ENCODE results near the gene HPSE2.

- TF ChIP-seq, protein P1, sequence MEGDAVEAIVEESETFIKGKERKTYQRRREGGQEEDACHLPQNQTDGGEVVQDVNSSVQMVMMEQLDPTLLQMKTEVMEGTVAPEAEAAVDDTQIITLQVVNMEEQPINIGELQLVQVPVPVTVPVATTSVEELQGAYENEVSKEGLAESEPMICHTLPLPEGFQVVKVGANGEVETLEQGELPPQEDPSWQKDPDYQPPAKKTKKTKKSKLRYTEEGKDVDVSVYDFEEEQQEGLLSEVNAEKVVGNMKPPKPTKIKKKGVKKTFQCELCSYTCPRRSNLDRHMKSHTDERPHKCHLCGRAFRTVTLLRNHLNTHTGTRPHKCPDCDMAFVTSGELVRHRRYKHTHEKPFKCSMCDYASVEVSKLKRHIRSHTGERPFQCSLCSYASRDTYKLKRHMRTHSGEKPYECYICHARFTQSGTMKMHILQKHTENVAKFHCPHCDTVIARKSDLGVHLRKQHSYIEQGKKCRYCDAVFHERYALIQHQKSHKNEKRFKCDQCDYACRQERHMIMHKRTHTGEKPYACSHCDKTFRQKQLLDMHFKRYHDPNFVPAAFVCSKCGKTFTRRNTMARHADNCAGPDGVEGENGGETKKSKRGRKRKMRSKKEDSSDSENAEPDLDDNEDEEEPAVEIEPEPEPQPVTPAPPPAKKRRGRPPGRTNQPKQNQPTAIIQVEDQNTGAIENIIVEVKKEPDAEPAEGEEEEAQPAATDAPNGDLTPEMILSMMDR (IDR thresholded peaks at IDR 0.05; ENCODE audit: borderline replicate concordance, extremely low read depth, low read length, poor library complexity, severe bottlenecking) = no peak
- TF ChIP-seq EZH2 (IDR thresholded peaks at IDR 0.05; ENCODE audit: borderline replicate concordance, low read depth, low read length, severe bottlenecking) = no peak
These were observed 779.5 kb downstream of the HPSE2 start for GRCh38 chr10:98456043-98456570.

Measured in DND-41 (cell line).